ENCODE data around the gene MLLT3. TPM values are rescaled to one million over a fixed set of nuclear protein-coding genes. Genes with fewer than 3 reads are reported as not detected.

MLLT3 gene
- total RNA-seq, 1 experiment from 2014 or later: 7.0 TPM

DNA sequence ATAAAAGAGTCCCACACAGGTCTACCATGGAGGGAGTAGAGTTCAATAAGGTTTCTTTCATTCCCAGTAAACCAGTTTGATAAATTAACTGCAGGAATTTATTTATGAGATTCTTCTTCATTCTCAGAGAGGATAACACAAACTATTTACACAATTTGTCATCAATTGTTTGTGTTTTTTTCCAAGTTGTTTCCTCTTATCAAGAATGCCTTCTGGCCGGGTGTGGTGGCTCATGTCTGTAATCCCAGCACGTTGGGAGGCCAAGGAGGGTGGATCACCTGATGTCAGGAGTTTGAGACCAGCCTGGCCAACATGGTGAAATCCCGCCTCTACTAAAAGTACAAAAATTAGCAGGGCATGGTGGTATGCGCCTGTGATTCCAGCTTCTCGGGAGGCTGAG, 216.7 kb downstream of the MLLT3 start (continued):
- TF ChIP-seq, protein P1, sequence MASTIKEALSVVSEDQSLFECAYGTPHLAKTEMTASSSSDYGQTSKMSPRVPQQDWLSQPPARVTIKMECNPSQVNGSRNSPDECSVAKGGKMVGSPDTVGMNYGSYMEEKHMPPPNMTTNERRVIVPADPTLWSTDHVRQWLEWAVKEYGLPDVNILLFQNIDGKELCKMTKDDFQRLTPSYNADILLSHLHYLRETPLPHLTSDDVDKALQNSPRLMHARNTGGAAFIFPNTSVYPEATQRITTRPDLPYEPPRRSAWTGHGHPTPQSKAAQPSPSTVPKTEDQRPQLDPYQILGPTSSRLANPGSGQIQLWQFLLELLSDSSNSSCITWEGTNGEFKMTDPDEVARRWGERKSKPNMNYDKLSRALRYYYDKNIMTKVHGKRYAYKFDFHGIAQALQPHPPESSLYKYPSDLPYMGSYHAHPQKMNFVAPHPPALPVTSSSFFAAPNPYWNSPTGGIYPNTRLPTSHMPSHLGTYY (CRISPR knock-in tag; IDR thresholded peaks at IDR 0.05): no peak
- no peak for TF ChIP-seq PRRX2 (CRISPR knock-in tag; IDR thresholded peaks at IDR 0.05)
- TF ChIP-seq OVOL2 (CRISPR knock-in tag; IDR thresholded peaks at IDR 0.05; ENCODE audit: borderline replicate concordance): no peak
- no peak for TF ChIP-seq ATF2 (CRISPR knock-in tag; IDR thresholded peaks at IDR 0.05; ENCODE audit: borderline replicate concordance, low read depth)
- TF ChIP-seq, protein P2, sequence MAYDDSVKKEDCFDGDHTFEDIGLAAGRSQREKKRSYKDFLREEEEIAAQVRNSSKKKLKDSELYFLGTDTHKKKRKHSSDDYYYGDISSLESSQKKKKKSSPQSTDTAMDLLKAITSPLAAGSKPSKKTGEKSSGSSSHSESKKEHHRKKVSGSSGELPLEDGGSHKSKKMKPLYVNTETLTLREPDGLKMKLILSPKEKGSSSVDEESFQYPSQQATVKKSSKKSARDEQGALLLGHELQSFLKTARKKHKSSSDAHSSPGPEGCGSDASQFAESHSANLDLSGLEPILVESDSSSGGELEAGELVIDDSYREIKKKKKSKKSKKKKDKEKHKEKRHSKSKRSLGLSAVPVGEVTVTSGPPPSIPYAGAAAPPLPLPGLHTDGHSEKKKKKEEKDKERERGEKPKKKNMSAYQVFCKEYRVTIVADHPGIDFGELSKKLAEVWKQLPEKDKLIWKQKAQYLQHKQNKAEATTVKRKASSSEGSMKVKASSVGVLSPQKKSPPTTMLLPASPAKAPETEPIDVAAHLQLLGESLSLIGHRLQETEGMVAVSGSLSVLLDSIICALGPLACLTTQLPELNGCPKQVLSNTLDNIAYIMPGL (CRISPR knock-in tag; IDR thresholded peaks at IDR 0.05): no peak

DNA sequence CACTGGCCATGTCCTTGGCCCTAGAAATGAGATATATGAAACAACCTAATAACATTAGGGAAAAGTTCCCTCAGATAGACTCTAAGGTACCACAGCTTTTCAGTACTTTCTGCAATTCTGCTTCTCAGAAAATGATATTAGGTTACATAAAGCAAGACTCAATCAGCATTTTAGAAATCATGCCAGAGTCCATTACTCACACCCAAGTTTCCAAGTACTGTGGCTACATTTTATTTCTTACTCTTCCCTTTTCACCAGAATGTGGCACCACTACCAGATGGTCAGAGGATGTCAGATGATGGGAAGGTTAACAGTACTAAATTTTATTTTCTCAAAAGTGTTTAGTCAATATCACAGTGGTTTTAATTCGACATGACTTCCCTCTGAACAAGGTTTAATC, 217.2 kb downstream of the MLLT3 start:
- Mint-ChIP-seq H3K9me3 (no peaks in the 10 kb centered on the region), H3K27ac (no peak overlapping the region), H3K27me3 (ENCODE audit: low read depth) (no peaks in the 10 kb centered on the region), H3K4me3 (no peak overlapping the region), H3K36me3 (no peaks in the 10 kb centered on the region), H3K4me1 (peaks cover 19% of the 10 kb centered on the region)
- ChIA-PET CTCF (no interaction called here), POLR2A (no interaction called here)
- DNase-seq (ENCODE audit: low spot score): no peak
- ATAC-seq: no peak
- TF ChIP-seq FOXK1 (CRISPR knock-in tag; IDR thresholded peaks at IDR 0.05): no peak
- TF ChIP-seq ZNF532 (CRISPR knock-in tag; IDR thresholded peaks at IDR 0.05; ENCODE audit: borderline replicate concordance): no peak
- TF ChIP-seq, protein P3, sequence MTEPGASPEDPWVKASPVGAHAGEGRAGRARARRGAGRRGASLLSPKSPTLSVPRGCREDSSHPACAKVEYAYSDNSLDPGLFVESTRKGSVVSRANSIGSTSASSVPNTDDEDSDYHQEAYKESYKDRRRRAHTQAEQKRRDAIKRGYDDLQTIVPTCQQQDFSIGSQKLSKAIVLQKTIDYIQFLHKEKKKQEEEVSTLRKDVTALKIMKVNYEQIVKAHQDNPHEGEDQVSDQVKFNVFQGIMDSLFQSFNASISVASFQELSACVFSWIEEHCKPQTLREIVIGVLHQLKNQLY (CRISPR knock-in tag; IDR thresholded peaks at IDR 0.05): no peak
- TF ChIP-seq FOXJ3 (CRISPR knock-in tag; IDR thresholded peaks at IDR 0.05; ENCODE audit: borderline replicate concordance): no peak
- no peak for TF ChIP-seq ZMAT4 (CRISPR knock-in tag; IDR thresholded peaks at IDR 0.05)
- TF ChIP-seq NFE2L1 (CRISPR knock-in tag; IDR thresholded peaks at IDR 0.05): no peak
- TF ChIP-seq E2F1 (CRISPR knock-in tag; IDR thresholded peaks at IDR 0.05): no peak
- TF ChIP-seq CBFB (CRISPR knock-in tag; IDR thresholded peaks at IDR 0.05; ENCODE audit: low read depth): no peak
- TF ChIP-seq, protein P4, sequence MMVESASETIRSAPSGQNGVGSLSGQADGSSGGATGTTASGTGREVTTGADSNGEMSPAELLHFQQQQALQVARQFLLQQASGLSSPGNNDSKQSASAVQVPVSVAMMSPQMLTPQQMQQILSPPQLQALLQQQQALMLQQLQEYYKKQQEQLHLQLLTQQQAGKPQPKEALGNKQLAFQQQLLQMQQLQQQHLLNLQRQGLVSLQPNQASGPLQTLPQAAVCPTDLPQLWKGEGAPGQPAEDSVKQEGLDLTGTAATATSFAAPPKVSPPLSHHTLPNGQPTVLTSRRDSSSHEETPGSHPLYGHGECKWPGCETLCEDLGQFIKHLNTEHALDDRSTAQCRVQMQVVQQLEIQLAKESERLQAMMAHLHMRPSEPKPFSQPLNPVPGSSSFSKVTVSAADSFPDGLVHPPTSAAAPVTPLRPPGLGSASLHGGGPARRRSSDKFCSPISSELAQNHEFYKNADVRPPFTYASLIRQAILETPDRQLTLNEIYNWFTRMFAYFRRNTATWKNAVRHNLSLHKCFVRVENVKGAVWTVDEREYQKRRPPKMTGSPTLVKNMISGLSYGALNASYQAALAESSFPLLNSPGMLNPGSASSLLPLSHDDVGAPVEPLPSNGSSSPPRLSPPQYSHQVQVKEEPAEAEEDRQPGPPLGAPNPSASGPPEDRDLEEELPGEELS (CRISPR knock-in tag; IDR thresholded peaks at IDR 0.05): no peak
- TF ChIP-seq ZNF396 (CRISPR knock-in tag; IDR thresholded peaks at IDR 0.05; ENCODE audit: borderline replicate concordance): no peak
- TF ChIP-seq TP53 (CRISPR knock-in tag; IDR thresholded peaks at IDR 0.05): no peak
- no peak for TF ChIP-seq ZNF317 (CRISPR knock-in tag; IDR thresholded peaks at IDR 0.05; ENCODE audit: borderline replicate concordance, low read depth)
- TF ChIP-seq AFF4 (CRISPR knock-in tag; IDR thresholded peaks at IDR 0.05; ENCODE audit: borderline replicate concordance): no peak
